ENCODE results near the gene APOC3. TPM values are rescaled to one million over a fixed set of nuclear protein-coding genes. Genes with fewer than 3 reads are reported as not detected.
A peak's percentile ranks its signal among the peaks of the same experiment; 100 is the strongest.

Gene APOC3
- total and polyA plus RNA-seq, 4 donors: 1.4 TPM; not detected in 3

DNA sequence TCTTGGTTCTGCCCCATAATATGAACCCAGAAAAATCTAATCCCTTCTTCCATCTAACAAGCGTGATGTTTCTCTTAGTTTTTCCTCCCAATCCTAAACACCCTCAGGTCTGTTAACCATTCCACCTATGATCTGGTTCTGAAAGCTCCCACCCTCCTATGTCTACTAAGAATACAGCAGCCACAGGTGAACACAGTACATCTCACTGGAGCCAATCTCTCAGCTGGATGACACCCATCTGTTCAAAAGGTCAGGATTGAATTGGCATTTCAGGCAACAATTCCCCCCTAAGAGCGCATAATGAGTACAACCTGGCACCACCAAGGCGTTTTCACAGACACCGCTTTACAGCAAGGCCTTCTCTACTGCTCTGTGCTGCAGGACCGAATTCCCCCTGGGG is 26.7 kb downstream of the APOC3 start:
- WGBS (ENCODE audit: insufficient coverage): 89% methylated on average over 5 of the region's 5 CpGs

GRCh38 chr11:116857316-116857715 is 27.6 kb downstream of the APOC3 start:
- Histone ChIP-seq H3K36me3 (ENCODE audit: control insufficient read depth, insufficient read depth, low read length) (peaks cover 54% of the 10 kb centered on the region), H3K27ac (ENCODE audit: low read depth, low read length) (no peak overlapping the region), H3K9me3 (ENCODE audit: control insufficient read depth, insufficient read depth, low read length) (no peaks in the 10 kb centered on the region), H3K27me3 (ENCODE audit: control insufficient read depth, insufficient read depth, low read length) (no peaks in the 10 kb centered on the region), H3K4me1 (ENCODE audit: control insufficient read depth, insufficient read depth, low read length) (peaks cover under 1% of the 10 kb centered on the region), H3K4me3 (ENCODE audit: low read depth, low read length) (no peak overlapping the region)
- no peak for DNase-seq (ENCODE audit: low read depth in 4 of 6, low spot score in 6 of 6)
- WGBS (ENCODE audit: insufficient coverage): no CpG with 5 or more reads among the region's 2 CpGs

More for the DNA sequence above, 26.7 kb downstream of the APOC3 start:
- Histone ChIP-seq H3K27me3 (ENCODE audit: control insufficient read depth, insufficient read depth, low read length) (no peaks in the 10 kb centered on the region), H3K4me3 (ENCODE audit: low read depth, low read length) (no peak overlapping the region), H3K36me3 (ENCODE audit: control insufficient read depth, insufficient read depth, low read length) (peaks cover 46% of the 10 kb centered on the region), H3K27ac (ENCODE audit: low read depth, low read length) (no peak overlapping the region), H3K9me3 (ENCODE audit: control insufficient read depth, insufficient read depth, low read length) (no peaks in the 10 kb centered on the region), H3K4me1 (ENCODE audit: control insufficient read depth, insufficient read depth, low read length) (peaks cover 4% of the 10 kb centered on the region)
- no peak for DNase-seq (ENCODE audit: low read depth in 4 of 6, low spot score in 6 of 6)

- DNase-seq (ENCODE audit: low read depth in 4 of 6, low spot score in 6 of 6): no peak
- H3K27me3 ChIP-seq (ENCODE audit: control insufficient read depth, insufficient read depth, low read length): no peaks in the 10 kb centered on the region
- H3K4me3 ChIP-seq (ENCODE audit: low read depth, low read length): no peak overlapping the region
- 90% methylated on average over 7 of the region's 7 CpGs for WGBS (ENCODE audit: insufficient coverage)
- H3K36me3 ChIP-seq (ENCODE audit: control insufficient read depth, insufficient read depth, low read length): peaks cover 59% of the 10 kb centered on the region
- no peaks in the 10 kb centered on the region for H3K9me3 ChIP-seq (ENCODE audit: control insufficient read depth, insufficient read depth, low read length)
- H3K27ac ChIP-seq (ENCODE audit: low read depth, low read length): no peak overlapping the region
- H3K4me1 ChIP-seq (ENCODE audit: control insufficient read depth, insufficient read depth, low read length): no peaks in the 10 kb centered on the region
These were observed 28.2 kb downstream of the APOC3 start for GRCh38 chr11:116857936-116858335.

DNA sequence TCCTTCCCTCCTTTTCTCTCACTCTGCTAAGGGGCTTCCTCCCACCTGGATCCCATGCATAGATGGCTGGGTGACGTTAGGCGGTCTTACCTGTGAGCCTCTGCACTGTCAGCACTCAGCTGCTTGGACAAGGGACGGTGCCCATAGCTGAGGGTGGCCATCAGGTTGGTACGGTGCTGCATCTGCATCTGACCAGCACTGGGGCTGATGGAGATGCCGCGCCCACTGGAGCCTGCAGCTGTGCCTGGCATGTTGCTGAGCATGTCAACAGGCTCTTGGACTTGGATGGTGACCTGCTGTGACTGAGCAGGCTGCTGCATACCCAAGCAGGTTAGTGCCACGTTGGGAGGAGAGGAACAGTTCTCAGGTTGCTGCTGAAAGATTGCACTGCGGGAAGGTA is 29.5 kb downstream of the APOC3 start:
- no peaks in the 10 kb centered on the region for H3K9me3 ChIP-seq (ENCODE audit: control insufficient read depth, insufficient read depth, low read length)
- no peaks in the 10 kb centered on the region for H3K4me1 ChIP-seq (ENCODE audit: control insufficient read depth, insufficient read depth, low read length)
- no peak overlapping the region for H3K27ac ChIP-seq (ENCODE audit: low read depth, low read length)
- peaks cover 66% of the 10 kb centered on the region for H3K36me3 ChIP-seq (ENCODE audit: control insufficient read depth, insufficient read depth, low read length)
- H3K4me3 ChIP-seq (ENCODE audit: low read depth, low read length): no peak overlapping the region
- WGBS (ENCODE audit: insufficient coverage): 91% methylated on average over 8 of the region's 8 CpGs
- no peaks in the 10 kb centered on the region for H3K27me3 ChIP-seq (ENCODE audit: control insufficient read depth, insufficient read depth, low read length)
- DNase-seq (ENCODE audit: low read depth in 4 of 6, low spot score in 6 of 6): no peak

GRCh38 chr11:116860303-116860702 is 30.6 kb downstream of the APOC3 start:
- H3K27me3 ChIP-seq (ENCODE audit: control insufficient read depth, insufficient read depth, low read length): no peaks in the 10 kb centered on the region
- DNase-seq (ENCODE audit: low read depth in 4 of 6, low spot score in 6 of 6): no peak
- H3K4me1 ChIP-seq (ENCODE audit: control insufficient read depth, insufficient read depth, low read length): no peaks in the 10 kb centered on the region
- H3K4me3 ChIP-seq (ENCODE audit: low read depth, low read length): no peak overlapping the region
- peaks cover 64% of the 10 kb centered on the region for H3K36me3 ChIP-seq (ENCODE audit: control insufficient read depth, insufficient read depth, low read length)
- H3K27ac ChIP-seq (ENCODE audit: low read depth, low read length): no peak overlapping the region
- no peaks in the 10 kb centered on the region for H3K9me3 ChIP-seq (ENCODE audit: control insufficient read depth, insufficient read depth, low read length)
- no CpG with 5 or more reads among the region's 6 CpGs for WGBS (ENCODE audit: insufficient coverage)

DNA sequence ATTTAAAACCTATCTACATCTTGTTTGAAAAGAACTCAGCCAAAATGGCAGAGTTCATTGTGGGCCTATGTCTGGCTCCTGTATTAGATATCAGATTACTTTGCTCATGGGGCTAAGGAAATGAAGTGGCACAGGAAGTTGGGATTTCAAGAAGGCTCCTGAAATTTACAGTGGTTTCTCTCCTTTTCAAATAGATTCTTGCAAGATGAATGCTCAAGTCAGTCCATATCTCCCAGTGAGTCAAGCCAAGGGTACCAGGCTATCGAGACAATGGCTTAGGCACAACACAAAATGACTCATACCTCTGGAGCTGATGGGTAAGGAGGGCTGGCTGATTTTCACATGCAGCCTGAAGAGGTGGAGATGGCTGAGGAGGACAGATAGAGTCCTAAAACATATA is 31.8 kb downstream of the APOC3 start:
- Histone ChIP-seq H3K4me3 (ENCODE audit: low read depth, low read length) (no peak overlapping the region), H3K36me3 (ENCODE audit: control insufficient read depth, insufficient read depth, low read length) (peaks cover 65% of the 10 kb centered on the region), H3K9me3 (ENCODE audit: control insufficient read depth, insufficient read depth, low read length) (no peaks in the 10 kb centered on the region), H3K4me1 (ENCODE audit: control insufficient read depth, insufficient read depth, low read length) (no peaks in the 10 kb centered on the region), H3K27ac (ENCODE audit: low read depth, low read length) (no peak overlapping the region), H3K27me3 (ENCODE audit: control insufficient read depth, insufficient read depth, low read length) (no peaks in the 10 kb centered on the region)
- WGBS (ENCODE audit: insufficient coverage): 100% methylated on average over 1 of the region's 1 CpG
- no peak for DNase-seq (ENCODE audit: low read depth in 4 of 6, low spot score in 6 of 6)

DNA sequence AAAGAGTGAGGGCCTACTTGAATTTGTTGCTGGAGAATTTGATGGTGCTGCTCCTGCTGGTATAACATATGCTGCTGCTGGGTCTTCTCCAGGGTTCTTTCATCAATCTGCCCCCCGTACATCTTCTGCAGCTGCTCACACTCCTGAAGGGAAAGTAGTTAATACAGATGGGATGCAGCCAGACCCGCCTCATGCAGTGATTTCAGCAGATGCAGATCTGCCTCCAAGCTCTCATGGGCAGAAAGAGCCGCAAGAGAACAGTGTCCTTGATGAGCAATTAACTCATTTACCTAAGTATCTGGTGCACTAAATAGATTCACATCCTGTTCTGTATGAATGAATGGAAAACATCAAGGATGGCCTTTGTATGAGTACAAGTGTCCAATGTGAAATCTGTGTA is 32.5 kb downstream of the APOC3 start:
- H3K36me3 ChIP-seq (ENCODE audit: control insufficient read depth, insufficient read depth, low read length): peaks cover 63% of the 10 kb centered on the region
- no CpG with 5 or more reads among the region's 3 CpGs for WGBS (ENCODE audit: insufficient coverage)
- no peaks in the 10 kb centered on the region for H3K9me3 ChIP-seq (ENCODE audit: control insufficient read depth, insufficient read depth, low read length)
- no peaks in the 10 kb centered on the region for H3K4me1 ChIP-seq (ENCODE audit: control insufficient read depth, insufficient read depth, low read length)
- no peaks in the 10 kb centered on the region for H3K27me3 ChIP-seq (ENCODE audit: control insufficient read depth, insufficient read depth, low read length)
- peak in 2 of 6 donors; percentile 59 to 70 for DNase-seq (ENCODE audit: low read depth in 4 of 6, low spot score in 6 of 6)
- H3K4me3 ChIP-seq (ENCODE audit: low read depth, low read length): no peak overlapping the region
- H3K27ac ChIP-seq (ENCODE audit: low read depth, low read length): no peak overlapping the region

DNA sequence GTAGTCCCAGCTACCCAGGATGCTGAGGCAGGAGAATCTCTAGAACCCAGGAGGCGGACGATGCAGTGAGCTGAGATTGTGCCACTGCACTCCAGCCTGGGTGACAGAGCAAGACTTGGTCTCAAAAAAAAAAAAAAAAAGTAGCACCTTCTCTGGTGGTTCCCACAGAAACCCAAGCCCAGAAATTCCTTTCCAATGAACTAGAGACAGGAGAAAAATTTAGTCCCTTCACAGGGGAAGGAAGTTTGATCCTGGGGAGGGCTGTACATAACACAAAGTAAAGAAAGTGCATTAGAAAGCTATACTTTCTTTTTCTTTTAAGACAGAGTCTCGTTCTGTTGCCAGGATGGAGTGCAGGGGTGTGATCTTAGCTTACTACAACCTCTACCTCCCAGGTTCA is 33.2 kb downstream of the APOC3 start:
- no peak overlapping the region for H3K4me3 ChIP-seq (ENCODE audit: low read depth, low read length)
- 100% methylated on average over 1 of the region's 3 CpGs for WGBS (ENCODE audit: insufficient coverage)
- no peaks in the 10 kb centered on the region for H3K4me1 ChIP-seq (ENCODE audit: control insufficient read depth, insufficient read depth, low read length)
- no peaks in the 10 kb centered on the region for H3K27me3 ChIP-seq (ENCODE audit: control insufficient read depth, insufficient read depth, low read length)
- H3K36me3 ChIP-seq (ENCODE audit: control insufficient read depth, insufficient read depth, low read length): peaks cover 64% of the 10 kb centered on the region
- H3K27ac ChIP-seq (ENCODE audit: low read depth, low read length): no peak overlapping the region
- H3K9me3 ChIP-seq (ENCODE audit: control insufficient read depth, insufficient read depth, low read length): no peaks in the 10 kb centered on the region
- DNase-seq (ENCODE audit: low read depth in 4 of 6, low spot score in 6 of 6): no peak

- H3K9me3 ChIP-seq (ENCODE audit: control insufficient read depth, insufficient read depth, low read length): no peaks in the 10 kb centered on the region
- WGBS (ENCODE audit: insufficient coverage): 100% methylated on average over 5 of the region's 5 CpGs
- H3K36me3 ChIP-seq (ENCODE audit: control insufficient read depth, insufficient read depth, low read length): peaks cover 49% of the 10 kb centered on the region
- no peaks in the 10 kb centered on the region for H3K27me3 ChIP-seq (ENCODE audit: control insufficient read depth, insufficient read depth, low read length)
- DNase-seq (ENCODE audit: low read depth in 4 of 6, low spot score in 6 of 6): no peak
- no peak overlapping the region for H3K27ac ChIP-seq (ENCODE audit: low read depth, low read length)
- H3K4me1 ChIP-seq (ENCODE audit: control insufficient read depth, insufficient read depth, low read length): no peaks in the 10 kb centered on the region
- H3K4me3 ChIP-seq (ENCODE audit: low read depth, low read length): no peak overlapping the region
These were observed 34.8 kb downstream of the APOC3 start for GRCh38 chr11:116864531-116864930.

DNA sequence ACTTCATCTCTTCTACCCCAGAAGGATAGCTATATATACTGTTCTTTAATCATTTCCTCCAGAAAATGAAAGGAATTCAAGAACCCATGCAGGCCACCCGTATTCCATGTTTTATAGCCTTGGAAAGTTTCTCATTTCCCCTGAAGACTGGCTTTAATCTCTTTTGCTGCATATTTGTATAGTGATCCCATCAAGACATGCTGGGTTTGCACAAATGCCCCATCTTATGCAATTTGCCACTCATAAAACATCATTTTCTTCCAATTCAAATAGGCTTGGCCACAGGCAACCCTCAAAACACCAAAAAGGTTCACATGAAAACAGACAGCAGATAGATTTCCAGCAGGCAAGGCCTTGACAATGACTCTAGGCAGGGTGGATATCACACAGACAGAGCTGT is 36.0 kb downstream of the APOC3 start:
- no peak for DNase-seq (ENCODE audit: low read depth in 4 of 6, low spot score in 6 of 6)
- WGBS (ENCODE audit: insufficient coverage): no CpG with 5 or more reads among the region's 1 CpG
- no peaks in the 10 kb centered on the region for H3K4me1 ChIP-seq (ENCODE audit: control insufficient read depth, insufficient read depth, low read length)
- H3K36me3 ChIP-seq (ENCODE audit: control insufficient read depth, insufficient read depth, low read length): peaks cover 46% of the 10 kb centered on the region
- H3K27me3 ChIP-seq (ENCODE audit: control insufficient read depth, insufficient read depth, low read length): no peaks in the 10 kb centered on the region
- no peaks in the 10 kb centered on the region for H3K9me3 ChIP-seq (ENCODE audit: control insufficient read depth, insufficient read depth, low read length)
- H3K4me3 ChIP-seq (ENCODE audit: low read depth, low read length): no peak overlapping the region
- no peak overlapping the region for H3K27ac ChIP-seq (ENCODE audit: low read depth, low read length)
